HCT116 (cell line): Measurements from ENCODE around the gene BRI3BP. TPM values are rescaled to one million over a fixed set of nuclear protein-coding genes. Genes with fewer than 3 reads are reported as not detected.
"Not testable (repeated sequence)": the region's sequence is repeated elsewhere in the genome, so short reads cannot be mapped to it uniquely, and the experiment has no call there.

Source experiments
- ATAC-seq: fragments of 200-7000 bp; cut with Tn5 transposase; 2 replicates; pipeline ENCODE4 v1.9.1; 2020; ENCODE audit warnings: mild to moderate bottlenecking, moderate library complexity
- BruUV-seq: library from RNA; stranded (reverse); fragments of 400-500 nt; replicated peaks from 2 replicates; lab custom pipeline; 2021; lab: Mats Ljungman, UMichigan
- CTCF ChIA-PET: fragments of 300-600 bp; sonication (Branson Sonifier 250); formaldehyde crosslinking; loops from one replicate; lab custom pipeline; 2021; ENCODE audit warnings: antibody characterized with exemption; lab: Charles Lee
- POLR2A ChIA-PET: fragments of 300-600, 350-600 bp; sonication (Branson Sonifier 250); formaldehyde crosslinking; loops from one replicate; lab custom pipeline; 2021; ENCODE audit warnings: antibody characterized with exemption; lab: Charles Lee
- RAD21 ChIA-PET, 2 experiments: fragments of 300-600 bp; sonication (Branson Sonifier 250); formaldehyde crosslinking; loops; one replicate each; lab custom pipeline; 2023; ENCODE audit warnings: low total read pairs in 2 of 2; ENCODE audit not compliant: uncharacterized antibody in 2 of 2, unreplicated experiment in 2 of 2, low non-redundant PET in 1 of 2; lab: Charles Lee
- DNase-seq: peaks from one replicate; pipeline ENCODE4 v3.0.0-alpha.2; 2010; ENCODE audit warnings: low read depth, low spot score
- H2AFZ ChIP-seq: fragments of 200-600 bp; shearing (Covaris generic), sonication (generic); 2 replicates; pipeline ENCODE4 v1.6.1; 2017; ENCODE audit warnings: low read depth, mixed run types, mixed read lengths, antibody characterized with exemption, low read length; ENCODE audit not compliant: poor library complexity, severe bottlenecking
- H3K27ac ChIP-seq: 2 replicates; pipeline ENCODE4 v1.5.1; 2012; ENCODE audit warnings: low read depth, low read length
- H3K27me3 ChIP-seq: fragments of 200-600 bp; sonication (generic); 2 replicates; pipeline ENCODE4 v1.6.1; 2016; ENCODE audit warnings: mixed run types, low read length, mixed read lengths; ENCODE audit not compliant: insufficient read depth
- H3K36me3 ChIP-seq, 2 experiments: fragments of 200-500 bp in 1 of 2; fragments of 200-600 bp in 1 of 2; sonication (Bioruptor generic) in 1 of 2; sonication (generic) in 1 of 2; 2 replicates each; pipeline versions ENCODE4 v1.5.1 to v1.6.1; 2014 to 2016; ENCODE audit warnings: low read length in 2 of 2, inconsistent platforms in 1 of 2, mixed read lengths in 1 of 2, mixed run types in 1 of 2; ENCODE audit not compliant: insufficient read depth in 2 of 2, control insufficient read depth in 1 of 2
- H3K4me1 ChIP-seq, 2 experiments: fragments of 200-600 bp in 1 of 2; sonication (generic) in 1 of 2; 2 replicates each; pipeline versions ENCODE4 v1.5.1 to v1.6.1; 2012 to 2017; ENCODE audit warnings: low read length in 2 of 2, inconsistent platforms in 1 of 2, mild to moderate bottlenecking in 1 of 2, mixed read lengths in 1 of 2, mixed run types in 1 of 2, moderate library complexity in 1 of 2; ENCODE audit not compliant: insufficient read depth in 2 of 2, control insufficient read depth in 1 of 2
- H3K4me2 ChIP-seq: fragments of 200-600 bp; sonication (generic); 2 replicates; pipeline ENCODE4 v1.6.1; 2017; ENCODE audit warnings: mixed run types, low read length, mixed read lengths
- H3K4me3 ChIP-seq, 2 experiments: fragments of 200-600 bp in 1 of 2; sonication (generic) in 1 of 2; replicated peaks in 1 of 2; 2 replicates each; pipeline ENCODE4 v1.5.1; 2011 to 2016; ENCODE audit warnings: low read length in 2 of 2, control low read depth in 1 of 2, low read depth in 1 of 2, mild to moderate bottlenecking in 1 of 2, mixed read lengths in 1 of 2, mixed run types in 1 of 2
- H3K79me2 ChIP-seq: fragments of 200-600 bp; sonication (generic); 2 replicates; pipeline ENCODE4 v1.6.1; 2017; ENCODE audit warnings: mild to moderate bottlenecking, mixed run types, low read length, moderate library complexity, mixed read lengths; ENCODE audit not compliant: insufficient read depth
- H3K9ac ChIP-seq: fragments of 200-600 bp; sonication (generic); 2 replicates; pipeline ENCODE4 v1.6.1; 2016; ENCODE audit warnings: low read length, mixed read lengths
- H3K9me2 ChIP-seq: fragments of 200-600 bp; sonication (generic), shearing (Covaris generic); 2 replicates; pipeline ENCODE4 v1.6.1; 2017; ENCODE audit warnings: mixed run types, mild to moderate bottlenecking, moderate library complexity; ENCODE audit not compliant: insufficient read depth
- H3K9me3 ChIP-seq, 2 experiments: fragments of 200-500 bp in 1 of 2; fragments of 200-600 bp in 1 of 2; sonication (Bioruptor generic) in 1 of 2; sonication (generic) in 1 of 2; 2 replicates each; pipeline ENCODE4 v1.6.1; 2014 to 2017; ENCODE audit warnings: low read length in 2 of 2, mixed read lengths in 2 of 2, inconsistent platforms in 1 of 2, low read depth in 1 of 2, mild to moderate bottlenecking in 1 of 2, mixed run types in 1 of 2, moderate library complexity in 1 of 2; ENCODE audit not compliant: control insufficient read depth in 1 of 2, insufficient read depth in 1 of 2
- H4K20me1 ChIP-seq: fragments of 200-600 bp; sonication (generic), shearing (Covaris generic); 2 replicates; pipeline ENCODE4 v1.6.1; 2017; ENCODE audit warnings: mixed run types, mild to moderate bottlenecking, moderate library complexity; ENCODE audit not compliant: insufficient read depth
- CBX3 ChIP-seq: IDR thresholded peaks from 2 replicates; pipeline ENCODE4 v1.6.1; 2012; ENCODE audit warnings: low read depth
- EGR1 ChIP-seq: IDR thresholded peaks from 2 replicates; pipeline ENCODE4 v1.6.1; 2012; ENCODE audit warnings: low read depth
- EZH2 ChIP-seq: fragments of 200-600 bp; sonication (generic); IDR thresholded peaks from 2 replicates; pipeline ENCODE4 v1.6.1; 2017; ENCODE audit warnings: antibody characterized with exemption, mixed run types
- EZH2phosphoT487 ChIP-seq: fragments of 200-600 bp; IDR thresholded peaks from 2 replicates; pipeline ENCODE4 v1.6.1; 2018; ENCODE audit warnings: antibody characterized with exemption, borderline replicate concordance
- MAX ChIP-seq: IDR thresholded peaks from 2 replicates; pipeline ENCODE4 v1.6.1; 2012
- POLR2A ChIP-seq: IDR thresholded peaks from 2 replicates; pipeline ENCODE4 v1.7.0; 2011; ENCODE audit warnings: borderline replicate concordance; ENCODE audit not compliant: insufficient read depth, insufficient read length; ENCODE audit errors: extremely low read depth
- POLR2AphosphoS5 ChIP-seq: IDR thresholded peaks from 2 replicates; pipeline ENCODE4 v1.6.1; 2011; ENCODE audit warnings: mild to moderate bottlenecking, low read depth, low read length, moderate library complexity
- RAD21 ChIP-seq: IDR thresholded peaks from 2 replicates; pipeline ENCODE4 v1.6.1; 2012; ENCODE audit warnings: low read depth, mild to moderate bottlenecking
- SP1 ChIP-seq: IDR thresholded peaks from 2 replicates; pipeline ENCODE4 v1.6.1; 2012; ENCODE audit warnings: low read depth
- YY1 ChIP-seq: IDR thresholded peaks from 2 replicates; pipeline ENCODE4 v1.6.1; 2011; ENCODE audit warnings: low read length, low read depth, moderate library complexity, mild to moderate bottlenecking; ENCODE audit not compliant: insufficient replicate concordance; ENCODE audit errors: extremely low read depth
- ZFX ChIP-seq: fragments of 450-650 bp; IDR thresholded peaks from 2 replicates; pipeline ENCODE4 v1.6.1; 2017
- intact Hi-C: fragments of 100-400 bp; cut with micrococcal nuclease; formaldehyde crosslinking; loops from 2 replicates; pipeline ENCODE4 v1.10.0; 2022
- total RNA-seq: library from RNA; stranded (reverse); gene quantifications from one replicate; pipeline ENCODE4 v1.2.1, GENCODE V29; 2021; ENCODE audit not compliant: unreplicated experiment

BRI3BP gene
- total RNA-seq, 1 experiment from 2014 or later, result 40.1 TPM

- H3K4me1 ChIP-seq, result no peaks in the 10 kb centered on the region
- no peak for DNase-seq
- H3K79me2 ChIP-seq, result 0 out of 2 replicates have a peak, but pooled peaks cover 4% of the 10 kb centered on the region
- H3K9me3 ChIP-seq, result no peaks in the 10 kb centered on the region
- TF ChIP-seq EGR1 (no peak), POLR2A (no peak), ZFX (no peak), YY1 (no peak), EZH2phosphoT487 (no peak), POLR2AphosphoS5 (no peak), SP1 (no peak), EZH2 (no peak)
- no peak overlapping the region for H2AFZ ChIP-seq
- H3K27me3 ChIP-seq, result no peaks in the 10 kb centered on the region
- H3K27ac ChIP-seq, result no peak overlapping the region
- no peak overlapping the region for H3K9ac ChIP-seq
- intact Hi-C loops, result no loop called here
- H3K36me3 ChIP-seq, result peaks cover 0 to 7% of the 10 kb centered on the region in 2 experiments; a peak in 1 of 4 replicates
- CTCF ChIA-PET, result no interaction called here
- H4K20me1 ChIP-seq, result no peaks in the 10 kb centered on the region
- H3K9me2 ChIP-seq, result no peaks in the 10 kb centered on the region
- POLR2A ChIA-PET, result no interaction called here
- RAD21 ChIA-PET, result no interaction called here
- BruUV-seq, result no TSS peak
- no peak overlapping the region for H3K4me2 ChIP-seq
- H3K4me3 ChIP-seq, result no peak overlapping the region
- no peak for ATAC-seq
These were observed 34.7 kb downstream of the BRI3BP start for GRCh38 chr12:125028106-125028505.

GRCh38 chr12:125029761-125030358 is 36.4 kb downstream of the BRI3BP start:
- Histone ChIP-seq H3K9ac (no peak overlapping the region), H3K79me2 (0 out of 2 replicates have a peak, but pooled peaks cover 4% of the 10 kb centered on the region), H3K4me2 (no peak overlapping the region), H3K36me3 (0 out of 4 replicates have a peak, but pooled peaks cover 0 to 4% of the 10 kb centered on the region in 2 experiments), H3K4me3 (no peak overlapping the region), H3K27ac (no peak overlapping the region), H2AFZ (no peak overlapping the region), H3K4me1 (no peaks in the 10 kb centered on the region), H3K9me2 (no peaks in the 10 kb centered on the region), H3K9me3 (no peaks in the 10 kb centered on the region), H3K27me3 (no peaks in the 10 kb centered on the region), H4K20me1 (no peaks in the 10 kb centered on the region)
- TF ChIP-seq RAD21 (no peak), MAX (no peak), CBX3 (no peak), EGR1 (no peak)
- DNase-seq (no peak), ATAC-seq (no peak)
- ChIA-PET CTCF (no interaction called here), RAD21 (no interaction called here), POLR2A (no interaction called here)
- no TSS peak for BruUV-seq
- intact Hi-C loops, result no loop called here

GRCh38 chr12:125031471-125031870 is 38.0 kb downstream of the BRI3BP start:
- H2AFZ ChIP-seq, H3K27me3 ChIP-seq, H3K4me3 ChIP-seq, H3K36me3 ChIP-seq, POLR2A ChIA-PET, H3K9me3 ChIP-seq, DNase-seq, H3K9ac ChIP-seq, H3K79me2 ChIP-seq, CTCF ChIA-PET, H3K27ac ChIP-seq, intact Hi-C loops, H3K9me2 ChIP-seq, H3K4me1 ChIP-seq, H4K20me1 ChIP-seq, RAD21 ChIA-PET, ATAC-seq, BruUV-seq, H3K4me2 ChIP-seq: not testable (repeated sequence)
